H1 (cell line): Measurements from ENCODE around the gene MPPED2. TPM values are rescaled to one million over a fixed set of nuclear protein-coding genes. Genes with fewer than 3 reads are reported as not detected.

ENCODE experiments used
- CTCF ChIA-PET: fragments of 300-600 bp; sonication (Branson Sonifier 250); formaldehyde crosslinking; loops from one replicate; lab custom pipeline; 2021; ENCODE audit not compliant: partially characterized antibody; lab: Charles Lee
- POLR2A ChIA-PET: fragments of 300-600 bp; sonication (Branson Sonifier 250); formaldehyde crosslinking; loops from one replicate; lab custom pipeline; 2021; ENCODE audit warnings: inconsistent platforms; ENCODE audit not compliant: partially characterized antibody; lab: Charles Lee
- DNase-seq, 2 experiments: peaks; one replicate each; pipeline versions ENCODE4 v3.0.0 to v3.0.0-alpha.2; 2010 to 2022; ENCODE audit warnings: low spot score in 2 of 2, low read depth in 1 of 2, mixed read lengths in 1 of 2
- FAIRE-seq: peaks from 2 replicates; lab custom pipeline; 2011; peaks lifted over from hg19 to GRCh38; lab: Jason Lieb, UNC
- H2AFZ ChIP-seq: 2 replicates; pipeline ENCODE4 v1.8.1; 2012; ENCODE audit warnings: low read length, inconsistent platforms
- H2AK5ac ChIP-seq: 2 replicates; pipeline ENCODE4 v1.6.1; 2013; ENCODE audit warnings: low read depth, low read length
- H2BK120ac ChIP-seq: replicated peaks from 2 replicates; pipeline ENCODE3; 2013; ENCODE audit warnings: low read depth, low read length, inconsistent platforms
- H2BK12ac ChIP-seq: 2 replicates; pipeline ENCODE4 v1.6.1; 2013; ENCODE audit warnings: low read depth, low read length
- H2BK15ac ChIP-seq: 2 replicates; pipeline ENCODE4 v1.6.1; 2013; ENCODE audit warnings: low read length
- H2BK20ac ChIP-seq: 2 replicates; pipeline ENCODE4 v1.6.1; 2013; ENCODE audit warnings: low read length
- H2BK5ac ChIP-seq: 2 replicates; pipeline ENCODE4 v1.6.1; 2013; ENCODE audit warnings: low read depth, low read length
- H3K14ac ChIP-seq: 2 replicates; pipeline ENCODE4 v1.6.1; 2013; ENCODE audit warnings: inconsistent platforms; ENCODE audit not compliant: insufficient read length
- H3K18ac ChIP-seq: 2 replicates; pipeline ENCODE4 v1.6.1; 2013; ENCODE audit warnings: low read length; ENCODE audit errors: extremely low read depth
- H3K23ac ChIP-seq: 2 replicates; pipeline ENCODE4 v1.6.1; 2013; ENCODE audit warnings: inconsistent platforms; ENCODE audit not compliant: insufficient read length
- H3K23me2 ChIP-seq: 2 replicates; pipeline ENCODE4 v1.6.1; 2013; ENCODE audit warnings: low read depth, low read length
- H3K27ac ChIP-seq: 2 replicates; pipeline ENCODE4 v1.6.1; 2011; ENCODE audit warnings: low read depth, low read length, inconsistent platforms
- H3K27me3 ChIP-seq, 4 experiments: replicated peaks in 1 of 4; 1 replicate in 1 of 4; 2 replicates in 3 of 4; pipeline versions ENCODE4 v1.6.1 to v1.8.1; 2011 to 2013; ENCODE audit warnings: low read length in 3 of 4, mild to moderate bottlenecking in 3 of 4, inconsistent platforms in 2 of 4, mixed read lengths in 2 of 4, moderate library complexity in 1 of 4; ENCODE audit not compliant: control insufficient read depth in 3 of 4, insufficient read depth in 3 of 4; ENCODE audit errors: extremely low read depth in 1 of 4
- H3K36me3 ChIP-seq, 4 experiments: 2 replicates each; pipeline versions ENCODE4 v1.6.1 to v1.8.1; 2011 to 2013; ENCODE audit warnings: mild to moderate bottlenecking in 4 of 4, low read length in 3 of 4, moderate library complexity in 2 of 4, control low read depth in 1 of 4, inconsistent platforms in 1 of 4; ENCODE audit not compliant: insufficient read depth in 4 of 4, control insufficient read depth in 2 of 4
- H3K4ac ChIP-seq: replicated peaks from 2 replicates; pipeline ENCODE3; 2013; ENCODE audit warnings: low read length, low read depth, mixed read lengths, inconsistent platforms; ENCODE audit not compliant: insufficient read length
- H3K4me1 ChIP-seq, 4 experiments: replicated peaks in 1 of 4; 1 replicate in 1 of 4; 2 replicates in 3 of 4; pipeline versions ENCODE4 v1.6.1 to v1.8.1; 2011 to 2013; ENCODE audit warnings: low read length in 3 of 4, inconsistent platforms in 2 of 4, mixed read lengths in 1 of 4; ENCODE audit not compliant: insufficient read depth in 4 of 4, control insufficient read depth in 3 of 4
- H3K4me2 ChIP-seq, 2 experiments: 2 replicates each; pipeline versions ENCODE4 v1.6.1 to v1.8.1; 2011 to 2013; ENCODE audit warnings: low read depth in 2 of 2, low read length in 2 of 2, control low read depth in 1 of 2, inconsistent platforms in 1 of 2, mild to moderate bottlenecking in 1 of 2; ENCODE audit not compliant: insufficient read depth in 1 of 2
- H3K4me3 ChIP-seq, 4 experiments: fragments of 200-600, 300-600 bp in 1 of 4; sonication (generic), shearing (Covaris generic), sonication (Bioruptor Twin) in 1 of 4; 2 replicates each; pipeline versions ENCODE4 v1.5.1 to v1.8.1; 2011 to 2016; ENCODE audit warnings: low read length in 4 of 4, low read depth in 3 of 4, control low read depth in 2 of 4, inconsistent platforms in 2 of 4, mild to moderate bottlenecking in 2 of 4, mixed read lengths in 1 of 4, moderate library complexity in 1 of 4; ENCODE audit not compliant: insufficient read depth in 2 of 4; ENCODE audit errors: extremely low read depth in 1 of 4
- H3K56ac ChIP-seq: replicated peaks from 2 replicates; pipeline ENCODE3; 2013; ENCODE audit warnings: low read depth, mild to moderate bottlenecking, mixed read lengths, low read length, inconsistent platforms; ENCODE audit not compliant: insufficient read length
- H3K79me1 ChIP-seq: 2 replicates; pipeline ENCODE4 v1.6.1; 2013; ENCODE audit warnings: low read depth, low read length, control low read depth
- H3K79me2 ChIP-seq, 2 experiments: 2 replicates each; pipeline versions ENCODE4 v1.6.1 to v1.8.1; 2012 to 2013; ENCODE audit warnings: low read length in 2 of 2, mild to moderate bottlenecking in 2 of 2, inconsistent platforms in 1 of 2; ENCODE audit not compliant: insufficient read depth in 2 of 2, control insufficient read depth in 1 of 2
- H3K9ac ChIP-seq, 4 experiments: replicated peaks in 1 of 4; 1 replicate in 1 of 4; 2 replicates in 3 of 4; pipeline versions ENCODE4 v1.6.1 to v1.8.1; 2011 to 2013; ENCODE audit warnings: low read depth in 3 of 4, low read length in 3 of 4, control low read depth in 2 of 4, mild to moderate bottlenecking in 2 of 4, moderate library complexity in 2 of 4, inconsistent platforms in 1 of 4; ENCODE audit errors: extremely low read depth in 1 of 4
- H3K9me3 ChIP-seq, 2 experiments: 2 replicates each; pipeline versions ENCODE4 v1.6.1 to v1.8.1; 2012 to 2013; ENCODE audit warnings: mild to moderate bottlenecking in 2 of 2, moderate library complexity in 2 of 2, control low read depth in 1 of 2, inconsistent platforms in 1 of 2, low read depth in 1 of 2, low read length in 1 of 2, mixed read lengths in 1 of 2; ENCODE audit not compliant: insufficient read depth in 2 of 2
- H4K20me1 ChIP-seq, 2 experiments: replicated peaks in 1 of 2; 2 replicates each; pipeline versions ENCODE3 to v1.8.1; 2011 to 2013; ENCODE audit warnings: inconsistent platforms in 2 of 2, low read length in 2 of 2, mild to moderate bottlenecking in 1 of 2; ENCODE audit not compliant: insufficient read depth in 2 of 2, control insufficient read depth in 1 of 2
- H4K5ac ChIP-seq: 2 replicates; pipeline ENCODE4 v1.6.1; 2013; ENCODE audit warnings: low read length, low read depth, mixed read lengths, inconsistent platforms; ENCODE audit not compliant: insufficient read length
- H4K8ac ChIP-seq: 2 replicates; pipeline ENCODE4 v1.8.0; 2013; ENCODE audit warnings: mild to moderate bottlenecking, moderate library complexity, low read length, inconsistent platforms; ENCODE audit not compliant: insufficient read depth; ENCODE audit errors: extremely low read depth
- H4K91ac ChIP-seq: replicated peaks from 2 replicates; pipeline ENCODE3; 2013; ENCODE audit warnings: low read length, mixed read lengths, inconsistent platforms; ENCODE audit not compliant: insufficient read length
- BCL11A ChIP-seq, 2 experiments: IDR thresholded peaks; one replicate each; pipeline ENCODE4 v1.6.1; 2011; ENCODE audit warnings: low read depth in 2 of 2, low read length in 2 of 2, mild to moderate bottlenecking in 2 of 2
- CHD1 ChIP-seq: IDR thresholded peaks from 2 replicates; pipeline ENCODE4 v1.6.1; 2012; ENCODE audit warnings: low read depth, low read length, improper control_type of control experiment
- EGR1 ChIP-seq: IDR thresholded peaks from 2 replicates; pipeline ENCODE4 v1.6.1; 2011; ENCODE audit warnings: low read depth, low read length, borderline replicate concordance
- EP300 ChIP-seq, 2 experiments: IDR thresholded peaks; 1 replicate in 1 of 2; 2 replicates in 1 of 2; pipeline ENCODE4 v1.6.1; 2011 to 2012; ENCODE audit warnings: low read depth in 2 of 2, low read length in 2 of 2, mild to moderate bottlenecking in 2 of 2, borderline replicate concordance in 1 of 2, inconsistent platforms in 1 of 2, moderate library complexity in 1 of 2
- JUND ChIP-seq: IDR thresholded peaks from 2 replicates; pipeline ENCODE4 v1.6.1; 2011; ENCODE audit warnings: mild to moderate bottlenecking, improper control_type of control experiment, low read length
- KDM1A ChIP-seq: fragments of 200-600, 300-600 bp; sonication (generic); IDR thresholded peaks from 2 replicates; pipeline ENCODE4 v1.7.1; 2016; ENCODE audit warnings: mild to moderate bottlenecking, low read length, borderline replicate concordance
- PHF8 ChIP-seq: fragments of 200-600 bp; sonication (generic); conservative IDR thresholded peaks from 2 replicates; pipeline ENCODE4 v1.7.1; 2012; ENCODE audit warnings: low read depth, mild to moderate bottlenecking, inconsistent platforms, low read length, moderate library complexity
- RXRA ChIP-seq: IDR thresholded peaks from 2 replicates; pipeline ENCODE4 v1.6.1; 2011; ENCODE audit warnings: low read depth, mild to moderate bottlenecking, low read length, moderate library complexity; ENCODE audit not compliant: insufficient read depth
- SUZ12 ChIP-seq: fragments of 200-600 bp; sonication (generic); IDR thresholded peaks from 2 replicates; pipeline ENCODE4 v1.6.1; 2012; ENCODE audit warnings: mild to moderate bottlenecking, inconsistent platforms, low read length, moderate library complexity, mixed read lengths
- TAF1 ChIP-seq: IDR thresholded peaks from 2 replicates; pipeline ENCODE4 v1.6.1; 2011; ENCODE audit warnings: mild to moderate bottlenecking, low read depth, low read length
- TBP ChIP-seq: IDR thresholded peaks from 2 replicates; pipeline ENCODE4 v1.6.1; 2011; ENCODE audit warnings: low read depth, low read length, improper control_type of control experiment
- TEAD4 ChIP-seq: IDR thresholded peaks from 2 replicates; pipeline ENCODE4 v1.6.1; 2012; ENCODE audit warnings: low read depth, low read length, inconsistent platforms, mixed read lengths
- ZNF274 ChIP-seq: IDR thresholded peaks from 2 replicates; pipeline ENCODE4 v1.7.0; 2012; ENCODE audit warnings: low read length, borderline replicate concordance; ENCODE audit errors: extremely low read depth
- polyA plus RNA-seq, 7 experiments: library from polyadenylated mRNA; depleted of rRNA in 3 of 7; stranded (reverse) in 5 of 7; unstranded in 2 of 7; fragments of >200 nt in 5 of 7; fragments of 200-250 nt in 2 of 7; gene quantifications; 1 replicate in 5 of 7; 2 replicates in 1 of 7; 4 replicates in 1 of 7; pipeline versions ENCODE4 v1.2.1 to v1.2.3, GENCODE V29; 2011 to 2013; ENCODE audit warnings: missing spikeins in 2 of 7, mixed read lengths in 2 of 7
- total RNA-seq: library from RNA; stranded (reverse); fragmentation: NEBNext Ultra II Directional; extraction: Animal tissue kit (Norgen Biotek cat#: 25700); gene quantifications from 2 replicates; pipeline ENCODE4 v1.2.1, GENCODE V29; 2021
- TF ChIP-seq, protein P1 (sequence below): IDR thresholded peaks from 2 replicates; pipeline ENCODE4 v1.6.1; 2012; ENCODE audit warnings: low read length, inconsistent platforms

MPPED2 gene
- total and polyA plus RNA-seq, 2 of the 8 experiments (the other 6 are each of a cell fraction or from before 2014, with no cell fraction given), result 1.3 to 3.5 TPM

DNA sequence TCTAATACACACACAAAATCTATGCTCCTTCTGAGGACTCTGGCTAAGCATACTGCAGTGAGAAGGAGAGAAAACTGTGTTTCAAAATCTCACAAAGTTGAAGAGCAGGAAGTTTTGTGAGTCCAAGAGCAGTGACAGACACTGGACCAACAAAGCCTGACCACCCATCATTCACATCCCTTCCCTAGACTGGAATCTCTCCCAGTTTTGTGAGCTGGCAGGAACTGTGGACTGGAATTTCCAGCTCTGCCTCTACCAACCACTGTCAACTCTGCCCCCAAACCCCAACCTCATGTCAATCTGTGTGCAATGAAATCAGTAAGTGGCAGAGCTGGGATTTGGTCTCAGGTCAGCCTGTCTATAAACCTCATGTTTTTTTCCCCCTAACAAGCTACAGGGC lies 150.7 kb downstream of the MPPED2 start:
- Histone ChIP-seq H3K27me3 (no peaks in the 10 kb centered on the region), H4K5ac (no peak overlapping the region), H3K79me1 (no peaks in the 10 kb centered on the region), H3K56ac (no peak overlapping the region), H2BK20ac (no peak overlapping the region), H3K9ac (no peak overlapping the region), H3K36me3 (no peaks in the 10 kb centered on the region), H2AK5ac (no peak overlapping the region), H2BK12ac (no peak overlapping the region), H3K18ac (no peak overlapping the region), H3K23ac (no peak overlapping the region), H2BK120ac (no peak overlapping the region), H3K9me3 (no peaks in the 10 kb centered on the region), H3K4ac (no peak overlapping the region), H3K4me3 (no peak overlapping the region), H4K20me1 (no peaks in the 10 kb centered on the region), H3K4me1 (no peaks in the 10 kb centered on the region; a peak in 1 of 7 replicates), H3K79me2 (no peaks in the 10 kb centered on the region), H3K23me2 (no peaks in the 10 kb centered on the region), H4K91ac (no peak overlapping the region), H3K4me2 (no peak overlapping the region), H2AFZ (no peak overlapping the region), H3K14ac (no peak overlapping the region), H2BK5ac (no peak overlapping the region), H2BK15ac (no peak overlapping the region), H4K8ac (no peak overlapping the region), H3K27ac (no peak overlapping the region)
- ChIA-PET POLR2A (no interaction called here), CTCF (interaction anchor here (2.8 kb wide), 1 partner anchor 17 kb away, joined by 6 read pairs; no protein-coding TSS in a partner anchor)
- FAIRE-seq (no peak), DNase-seq (no peak)
- TF ChIP-seq ZNF274, result no peak
- TF ChIP-seq TAF1, result no peak
- TF ChIP-seq EP300 (IDR thresholded peaks at IDR 0.05; ENCODE audit: borderline replicate concordance in 1 of 2, low read depth in 2 of 2, low read length in 2 of 2), result no peak
- no peak for TF ChIP-seq KDM1A
- no peak for TF ChIP-seq TEAD4
- no peak for TF ChIP-seq SUZ12
- TF ChIP-seq, protein P1, sequence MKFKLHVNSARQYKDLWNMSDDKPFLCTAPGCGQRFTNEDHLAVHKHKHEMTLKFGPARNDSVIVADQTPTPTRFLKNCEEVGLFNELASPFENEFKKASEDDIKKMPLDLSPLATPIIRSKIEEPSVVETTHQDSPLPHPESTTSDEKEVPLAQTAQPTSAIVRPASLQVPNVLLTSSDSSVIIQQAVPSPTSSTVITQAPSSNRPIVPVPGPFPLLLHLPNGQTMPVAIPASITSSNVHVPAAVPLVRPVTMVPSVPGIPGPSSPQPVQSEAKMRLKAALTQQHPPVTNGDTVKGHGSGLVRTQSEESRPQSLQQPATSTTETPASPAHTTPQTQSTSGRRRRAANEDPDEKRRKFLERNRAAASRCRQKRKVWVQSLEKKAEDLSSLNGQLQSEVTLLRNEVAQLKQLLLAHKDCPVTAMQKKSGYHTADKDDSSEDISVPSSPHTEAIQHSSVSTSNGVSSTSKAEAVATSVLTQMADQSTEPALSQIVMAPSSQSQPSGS, result no peak
- TF ChIP-seq JUND, result no peak
- no peak for TF ChIP-seq RXRA
- no peak for TF ChIP-seq BCL11A (IDR thresholded peaks at IDR 0.05; ENCODE audit: low read depth in 2 of 2, low read length in 2 of 2)
- no peak for TF ChIP-seq PHF8
- no peak for TF ChIP-seq EGR1
- no peak for TF ChIP-seq TBP
- no peak for TF ChIP-seq CHD1
